HG03066 (cell line): ENCODE data around the gene TSPAN3.

Experiments
- ATAC-seq: cut with Tn5 transposase; IDR thresholded peaks from one replicate; pipeline ENCODE4 v1.9.1; 2021; ENCODE audit warnings: low read depth; ENCODE audit not compliant: unreplicated experiment

TSPAN3 gene

GRCh38 chr15:76993114-76993725 lies 77.7 kb downstream of the TSPAN3 start:
- no peak for ATAC-seq

- no peak for ATAC-seq
These were observed 78.9 kb downstream of the TSPAN3 start for GRCh38 chr15:76991741-76992645.
